Stimulated activated CD4-positive, alpha-beta T cell treated with anti-CD3 and anti-CD28 coated beads, TNF-alpha, amount 100 ng/mL, for 24 hours (primary cell): ENCODE measurements around the gene HSD17B3.
"Not testable (repeated sequence)": the region's sequence is repeated elsewhere in the genome, so short reads cannot be mapped to it uniquely, and the experiment has no call there.

Experiments used
- DNase-seq, 3 experiments: peaks; one replicate each; pipeline ENCODE4 v3.0.0-alpha.2; 2020; ENCODE audit warnings: low read depth in 3 of 3

HSD17B3 gene

GRCh38 chr9:96195541-96195940 is 106.4 kb downstream of the HSD17B3 start:
- no peak for DNase-seq

GRCh38 chr9:96193236-96193755 is 108.7 kb downstream of the HSD17B3 start:
- no peak for DNase-seq

- no peak for DNase-seq
These were observed 109.3 kb downstream of the HSD17B3 start for GRCh38 chr9:96192710-96193109.

DNA sequence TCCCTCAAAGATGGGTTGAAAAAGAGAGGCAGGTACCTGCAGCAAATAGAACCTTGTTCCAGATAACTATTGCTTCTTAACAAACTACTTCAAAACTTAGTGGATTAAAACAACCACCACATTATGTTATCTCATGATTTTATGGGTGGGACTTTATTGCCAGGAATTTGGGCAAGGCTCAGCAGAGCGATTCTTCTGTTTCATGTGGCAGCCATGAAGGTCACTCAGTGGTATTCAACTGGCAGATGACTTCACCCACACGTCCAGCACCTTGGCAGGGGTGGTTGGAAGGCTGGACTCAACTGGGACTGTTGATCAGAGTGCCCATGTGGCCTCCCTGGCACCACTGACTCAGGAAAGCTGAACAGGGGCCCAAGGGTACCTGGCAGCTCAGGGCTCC is 112.0 kb downstream of the HSD17B3 start:
- no peak for DNase-seq

- not testable (repeated sequence) for DNase-seq
These were observed 112.4 kb downstream of the HSD17B3 start for GRCh38 chr9:96189581-96189980.

DNA sequence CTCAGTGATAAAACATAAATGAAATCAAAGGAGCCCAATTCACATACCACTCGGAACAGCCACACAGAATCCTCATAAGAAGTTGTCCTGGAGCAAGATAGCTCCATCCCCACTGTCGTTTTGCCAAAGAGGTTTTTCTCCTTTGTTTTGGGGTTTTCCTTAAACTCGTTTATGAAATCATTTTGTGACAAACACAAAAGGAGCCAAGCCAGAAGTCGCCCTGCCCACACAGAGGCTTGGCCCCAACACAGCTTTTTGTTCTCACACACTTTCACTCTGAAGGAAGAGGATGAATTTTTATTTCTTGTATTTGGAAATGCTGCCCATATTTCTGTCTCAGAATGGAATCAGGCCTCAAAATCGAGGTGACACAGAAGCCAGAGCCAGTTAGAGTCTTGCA is 113.4 kb downstream of the HSD17B3 start:
- no peak for DNase-seq

DNA sequence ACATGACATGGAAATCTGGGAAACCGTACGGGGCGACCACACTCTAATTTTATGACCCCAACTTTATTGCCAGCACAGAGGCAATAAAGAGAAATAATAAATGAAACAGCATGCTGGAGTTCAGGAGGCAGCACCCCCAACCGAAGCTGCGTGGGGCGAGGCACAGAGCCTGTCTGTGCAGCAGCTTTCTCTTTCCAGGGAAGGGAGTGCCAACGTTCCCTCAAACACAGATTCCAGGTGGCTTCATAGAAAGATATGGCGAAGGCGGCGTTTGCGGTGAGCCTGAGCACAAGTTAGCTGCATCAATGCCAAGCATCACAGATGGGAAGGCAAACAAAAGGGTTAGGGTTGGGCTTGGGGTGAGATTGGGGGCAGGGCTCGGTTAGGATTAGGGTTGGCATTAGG is 114.8 kb downstream of the HSD17B3 start:
- DNase-seq: no peak

GRCh38 chr9:96186591-96187011 is 115.4 kb downstream of the HSD17B3 start:
- DNase-seq: no peak

- DNase-seq: no peak
These were observed 116.3 kb downstream of the HSD17B3 start for GRCh38 chr9:96185518-96186156.
